Heart left ventricle (tissue), 13 donors: ENCODE data around the gene SLC5A6.

Experiments used
- CTCF ChIP-seq, 12 donors: fragments of 200-600 bp; sonication (generic) in 4 of 12; IDR thresholded peaks; one replicate each; pipeline versions ENCODE4 v1.5.0 to v1.8.0; 2018 to 2022; ENCODE audit warnings: antibody characterized with exemption in 12 of 12, mild to moderate bottlenecking in 5 of 12
- POLR2A ChIP-seq, 2 donors: fragments of 450-650 bp; IDR thresholded peaks; one replicate each; pipeline ENCODE4 v1.6.1; 2017; ENCODE audit warnings: antibody characterized with exemption in 2 of 2, mild to moderate bottlenecking in 2 of 2, moderate library complexity in 2 of 2
- donor health status: ischemic (EF 13 %, LVEDD 7.1; RV severe dilation, severe dysfunction).
- donor health status: DM: no; HTN: yes; CAD: no.
- donor health status: DM: no; HTN: no; CAD: no.
- donor health status: ischemic (EF 25% LVEDD 6.9; RV normal size, moderate dysfunction).
- donor health status: ischemic (EF 25% LVEDD 5.7; RV mildly dilated, moderate dysfunction).
- donor health status: ischemic (EF 35%, LVEDD 5.7; RV mildly dilated, moderate dysfunction).
- donor health status: nonischemic (EF 11% LVEDD 7.7; RV severe dilation, severe dysfunction).
- donor health status: DM: yes; HTN: yes; CAD: no.
- donor health status: PGD.
- donor health status: ischemic (EF 29% LVEDD 5.4; RV normal size, mild dysfunction).
- donor health status: nonischemic (EF 23%, LVEDD 6.1; RV moderate dilation, normal function).

GRCh38 chr2:27225526-27225925 is 13.5 kb upstream of the SLC5A6 start:
- TF ChIP-seq CTCF (IDR thresholded peaks at IDR 0.05): no peak
- TF ChIP-seq POLR2A (IDR thresholded peaks at IDR 0.05): no peak
